SU-DHL-6 (cell line): Measurements from ENCODE around the gene CD101.

Experiments
- EZH2phosphoT487 ChIP-seq: fragments of 200-600 bp; sonication (generic), shearing (Covaris generic); conservative IDR thresholded peaks from 2 replicates; pipeline ENCODE4 v1.6.1; 2018; ENCODE audit warnings: mild to moderate bottlenecking, antibody characterized with exemption, low read length, moderate library complexity, mixed read lengths
- TF ChIP-seq, protein P1 (sequence below): fragments of 200-600 bp; sonication (generic); IDR thresholded peaks from one replicate; pipeline ENCODE4 v1.5.1; 2017; ENCODE audit warnings: antibody characterized with exemption, mild to moderate bottlenecking, low read length, moderate library complexity; ENCODE audit not compliant: insufficient read depth, poor library complexity, severe bottlenecking

DNA sequence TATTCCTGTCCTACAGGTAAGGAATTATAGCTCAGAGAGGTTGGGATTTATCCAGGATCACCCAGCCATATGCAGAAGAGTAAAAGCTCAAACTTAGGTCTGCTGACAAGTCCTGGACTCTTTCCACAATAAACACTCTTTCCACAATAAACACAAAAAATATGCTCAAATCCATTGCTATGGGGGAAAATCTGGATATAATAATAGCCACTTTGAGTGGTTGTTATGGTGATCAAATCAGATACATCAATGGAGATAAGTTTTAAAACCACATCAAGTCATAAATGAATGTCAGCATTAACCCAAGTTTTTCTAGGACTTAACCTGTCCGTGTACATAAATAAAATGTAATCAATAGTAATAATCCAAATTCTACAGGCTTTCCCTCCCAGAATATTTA is 36.2 kb downstream of the CD101 start:
- TF ChIP-seq, protein P1, sequence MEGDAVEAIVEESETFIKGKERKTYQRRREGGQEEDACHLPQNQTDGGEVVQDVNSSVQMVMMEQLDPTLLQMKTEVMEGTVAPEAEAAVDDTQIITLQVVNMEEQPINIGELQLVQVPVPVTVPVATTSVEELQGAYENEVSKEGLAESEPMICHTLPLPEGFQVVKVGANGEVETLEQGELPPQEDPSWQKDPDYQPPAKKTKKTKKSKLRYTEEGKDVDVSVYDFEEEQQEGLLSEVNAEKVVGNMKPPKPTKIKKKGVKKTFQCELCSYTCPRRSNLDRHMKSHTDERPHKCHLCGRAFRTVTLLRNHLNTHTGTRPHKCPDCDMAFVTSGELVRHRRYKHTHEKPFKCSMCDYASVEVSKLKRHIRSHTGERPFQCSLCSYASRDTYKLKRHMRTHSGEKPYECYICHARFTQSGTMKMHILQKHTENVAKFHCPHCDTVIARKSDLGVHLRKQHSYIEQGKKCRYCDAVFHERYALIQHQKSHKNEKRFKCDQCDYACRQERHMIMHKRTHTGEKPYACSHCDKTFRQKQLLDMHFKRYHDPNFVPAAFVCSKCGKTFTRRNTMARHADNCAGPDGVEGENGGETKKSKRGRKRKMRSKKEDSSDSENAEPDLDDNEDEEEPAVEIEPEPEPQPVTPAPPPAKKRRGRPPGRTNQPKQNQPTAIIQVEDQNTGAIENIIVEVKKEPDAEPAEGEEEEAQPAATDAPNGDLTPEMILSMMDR = no peak
- TF ChIP-seq EZH2phosphoT487 = no peak
